OCI-LY7 (cell line): ENCODE data around the gene CACNA1D. TPM values are rescaled to one million over a fixed set of nuclear protein-coding genes. Genes with fewer than 3 reads are reported as not detected.

Experiments used
- BruUV-seq: library from RNA; stranded (reverse); fragments of 400-500 nt; replicated peaks from 2 replicates; lab custom pipeline; 2021; lab: Mats Ljungman, UMichigan
- CTCF ChIA-PET: fragments of 300-600 bp; sonication (Branson Sonifier 250); formaldehyde crosslinking; loops from one replicate; lab custom pipeline; 2022; ENCODE audit warnings: antibody characterized with exemption; ENCODE audit not compliant: unreplicated experiment; lab: Charles Lee
- POLR2A ChIA-PET: fragments of 300-600 bp; sonication (Branson Sonifier 250); formaldehyde crosslinking; loops from one replicate; lab custom pipeline; 2022; ENCODE audit warnings: antibody characterized with exemption; lab: Charles Lee
- DNase-seq: peaks from one replicate; pipeline ENCODE4 v3.0.0-alpha.2; 2015; ENCODE audit warnings: low spot score
- H2AFZ ChIP-seq: fragments of 200-600 bp; sonication (generic), shearing (Covaris generic); 2 replicates; pipeline ENCODE4 v1.6.1; 2014; ENCODE audit warnings: mild to moderate bottlenecking, antibody characterized with exemption, low read length, moderate library complexity
- H3K27ac ChIP-seq: fragments of 200-600 bp; sonication (generic); 2 replicates; pipeline ENCODE4 v1.5.1; 2014; ENCODE audit warnings: mixed run types, low read depth, mild to moderate bottlenecking, moderate library complexity, low read length, inconsistent platforms; ENCODE audit not compliant: poor library complexity, severe bottlenecking
- H3K36me3 ChIP-seq: fragments of 200-600 bp; sonication (generic); 2 replicates; pipeline ENCODE4 v1.6.1; 2014; ENCODE audit warnings: mild to moderate bottlenecking, antibody characterized with exemption, low read length, moderate library complexity, mixed read lengths; ENCODE audit not compliant: insufficient read depth
- H3K4me1 ChIP-seq: fragments of 200-600 bp; sonication (generic); 2 replicates; pipeline ENCODE4 v1.5.1; 2014; ENCODE audit warnings: mild to moderate bottlenecking, low read length; ENCODE audit not compliant: insufficient read depth, poor library complexity, severe bottlenecking
- H3K4me2 ChIP-seq: fragments of 200-600 bp; sonication (generic); 2 replicates; pipeline ENCODE4 v1.6.1; 2014; ENCODE audit warnings: mild to moderate bottlenecking, low read length
- H3K4me3 ChIP-seq: fragments of 200-600 bp; sonication (generic); 2 replicates; pipeline ENCODE4 v1.5.1; 2014; ENCODE audit warnings: mild to moderate bottlenecking, low read depth, low read length; ENCODE audit not compliant: poor library complexity, severe bottlenecking
- H3K79me2 ChIP-seq: fragments of 200-600 bp; sonication (generic); 2 replicates; pipeline ENCODE4 v1.6.1; 2016; ENCODE audit warnings: low read depth, mild to moderate bottlenecking, low read length, moderate library complexity, mixed read lengths; ENCODE audit not compliant: insufficient read depth
- H3K9me2 ChIP-seq: fragments of 200-600 bp; sonication (generic); 2 replicates; pipeline ENCODE4 v1.6.1; 2016; ENCODE audit warnings: mild to moderate bottlenecking, low read length, mixed read lengths; ENCODE audit not compliant: insufficient read depth
- H3K9me3 ChIP-seq: fragments of 200-600 bp; sonication (generic); 2 replicates; pipeline ENCODE4 v1.6.1; 2014; ENCODE audit warnings: mild to moderate bottlenecking, mixed run types, low read length, mixed read lengths
- H4K20me1 ChIP-seq: fragments of 200-600 bp; sonication (generic); 2 replicates; pipeline ENCODE4 v1.6.1; 2014; ENCODE audit warnings: mild to moderate bottlenecking, antibody characterized with exemption, low read length, moderate library complexity, mixed read lengths; ENCODE audit not compliant: insufficient read depth
- CTCF ChIP-seq: fragments of 200-600 bp; sonication (generic); conservative IDR thresholded peaks from 2 replicates; pipeline ENCODE4 v1.5.1; 2014; ENCODE audit warnings: mild to moderate bottlenecking, antibody characterized with exemption, low read length, moderate library complexity, mixed read lengths
- EZH2phosphoT487 ChIP-seq: fragments of 200-600 bp; sonication (generic); IDR thresholded peaks from 2 replicates; pipeline ENCODE4 v1.6.1; 2018; ENCODE audit warnings: low read depth, borderline replicate concordance, mild to moderate bottlenecking, mixed run types, antibody characterized with exemption, low read length, moderate library complexity, mixed read lengths
- intact Hi-C: fragments of 100-400 bp; cut with micrococcal nuclease; formaldehyde crosslinking; loops from one replicate; pipeline ENCODE4 v1.10.0; 2022; ENCODE audit not compliant: unreplicated experiment
- total RNA-seq, 2 experiments: library from RNA; depleted of rRNA in 1 of 2; stranded (reverse); fragments of >200 nt in 1 of 2; shearing (Covaris generic) in 1 of 2; gene quantifications; 2 replicates each; pipeline ENCODE4 v1.2.3, GENCODE V29; 2014 to 2022

The CACNA1D gene
- total RNA-seq, 2 experiments from 2014 or later, result 0.42 TPM; not detected in 1

GRCh38 chr3:53845103-53845880 is 350.9 kb downstream of the CACNA1D start:
- intact Hi-C loops, result loop anchor here (2.0 kb wide), 1 partner anchor 46 kb away; the partner anchor contains the start of gene SELENOK
- no peak overlapping the region; the same call in 1 of the 2 replicates for H2AFZ ChIP-seq
- peak overlapping the region; percentile 60 for H3K4me2 ChIP-seq
- CTCF ChIA-PET, result interaction anchor here (0.5 kb wide), 1 partner anchor 196 kb away, joined by 4 read pairs; no protein-coding TSS in a partner anchor
- POLR2A ChIA-PET, result interaction anchor here (0.5 to 1.6 kb wide), 6 partner anchors 8 to 206 kb away, joined by 3 to 5 read pairs (median 3); partner anchors contain the start of gene ACTR8
- no peaks in the 10 kb centered on the region for H4K20me1 ChIP-seq
- no peak overlapping the region for H3K27ac ChIP-seq
- H3K79me2 ChIP-seq, result no peaks in the 10 kb centered on the region
- H3K9me2 ChIP-seq, result no peaks in the 10 kb centered on the region
- peak; percentile 20 for DNase-seq
- H3K4me3 ChIP-seq, result peak overlapping the region; percentile 54
- no peaks in the 10 kb centered on the region for H3K36me3 ChIP-seq
- no peak for TF ChIP-seq EZH2phosphoT487
- TF ChIP-seq CTCF, result 0 out of 2 replicates have a peak, but pooled peaks have one; percentile 23
- BruUV-seq, result no TSS peak
- no peaks in the 10 kb centered on the region for H3K9me3 ChIP-seq
- peaks cover 15% of the 10 kb centered on the region for H3K4me1 ChIP-seq

DNA sequence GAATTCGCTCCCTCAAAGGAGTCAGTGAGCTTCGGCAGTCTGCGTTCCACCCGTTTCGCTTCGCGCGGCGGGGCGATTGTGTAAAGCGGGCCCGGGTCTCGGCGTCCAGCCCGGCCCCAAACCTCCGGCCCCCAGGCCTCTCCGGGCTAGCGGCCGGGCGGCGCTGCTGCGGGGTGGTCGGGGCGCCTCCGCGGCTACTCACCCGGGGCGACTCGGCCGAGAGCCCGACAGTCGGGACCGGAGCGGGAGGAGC is 351.4 kb downstream of the CACNA1D start:
- peak overlapping the region; percentile 54 for H3K4me3 ChIP-seq
- intact Hi-C loops, result loop anchor here (2.0 kb wide), 1 partner anchor 45 kb away; the partner anchor contains the start of gene SELENOK

More for the DNA sequence above, 351.4 kb downstream of the CACNA1D start:
- Histone ChIP-seq H3K9me3 (no peaks in the 10 kb centered on the region), H4K20me1 (no peaks in the 10 kb centered on the region), H3K4me2 (peak overlapping the region; percentile 60), H2AFZ (no peak overlapping the region; the same call in 1 of the 2 replicates), H3K4me1 (peaks cover 15% of the 10 kb centered on the region), H3K9me2 (no peaks in the 10 kb centered on the region), H3K36me3 (no peaks in the 10 kb centered on the region), H3K27ac (no peak overlapping the region), H3K79me2 (no peaks in the 10 kb centered on the region)
- ChIA-PET POLR2A (interaction anchor here (0.5 to 1.4 kb wide), 4 partner anchors 8 to 206 kb away, joined by 3 to 5 read pairs (median 3); no protein-coding TSS in a partner anchor), CTCF (no interaction called here)
- DNase-seq, result no peak
- no TSS peak for BruUV-seq
- no peak for TF ChIP-seq EZH2phosphoT487
- no peak for TF ChIP-seq CTCF
